Measurements from ENCODE around the gene SLC23A3. TPM values are rescaled to one million over a fixed set of nuclear protein-coding genes. Genes with fewer than 3 reads are reported as not detected.
A peak's percentile ranks its signal among the peaks of the same experiment; 100 is the strongest.

SLC23A3 gene
- total and polyA plus RNA-seq, 9 of the 15 experiments (the other 6 are each of a cell fraction or from before 2014, with no cell fraction given) = 0.06 to 0.64 (median 0.16) TPM

- TF ChIP-seq ZNF197 (CRISPR knock-in tag; IDR thresholded peaks at IDR 0.05; ENCODE audit: low read depth) (no peak), FOXA1 (IDR thresholded peaks at IDR 0.05; ENCODE audit: borderline replicate concordance) (no peak), VEZF1 (CRISPR knock-in tag; IDR thresholded peaks at IDR 0.05) (peak; percentile 98), ZHX1 (conservative IDR thresholded peaks at IDR 0.05; ENCODE audit: low read length) (no peak), NUFIP1 (IDR thresholded peaks at IDR 0.05; ENCODE audit: partially characterized antibody) (no peak), GATAD2B (IDR thresholded peaks at IDR 0.05; ENCODE audit: borderline replicate concordance) (peak; percentile 68; the same call in 1 of the 2 replicates), MAZ (CRISPR knock-in tag; conservative IDR thresholded peaks at IDR 0.05 in 1 of 2, IDR thresholded peaks at IDR 0.05 in 1 of 2) (peak; percentile 61 to 81; a peak in 3 of 4 replicates), ZBTB7A (IDR thresholded peaks at IDR 0.05; ENCODE audit: borderline replicate concordance, control insufficient read depth, low read depth, low read length) (peak; percentile 70; the same call in 1 of the 2 replicates), PKNOX1 (IDR thresholded peaks at IDR 0.05) (0 out of 2 replicates have a peak, but pooled peaks have one; percentile 1), NCOA2 (IDR thresholded peaks at IDR 0.05; ENCODE audit: partially characterized antibody in 2 of 2) (no peak), TAF1 (IDR thresholded peaks at IDR 0.05; ENCODE audit: control insufficient read depth, extremely low read depth, insufficient read depth, low read length, severe bottlenecking) (peak; percentile 72), SAFB (IDR thresholded peaks at IDR 0.05; ENCODE audit: borderline replicate concordance, low read depth, low read length) (peak; percentile 86), LEF1 (IDR thresholded peaks at IDR 0.05) (no peak), FOS (IDR thresholded peaks at IDR 0.05; ENCODE audit: extremely low read depth, insufficient read length) (no peak), TAF9B (IDR thresholded peaks at IDR 0.05; ENCODE audit: partially characterized antibody) (peak; percentile 33), FUS (optimal IDR thresholded peaks at IDR 0.05; ENCODE audit: low read depth, low read length) (peak; percentile 27), POLR2AphosphoS5 (IDR thresholded peaks at IDR 0.05; ENCODE audit: control insufficient read depth, insufficient read depth, low read depth, low read length) (peak; percentile 73; the same call in 1 of the 2 replicates), ETS1 (conservative IDR thresholded peaks at IDR 0.05; ENCODE audit: control insufficient read depth, low read depth, low read length) (0 out of 2 replicates have a peak, but pooled peaks have one; percentile 17), HLTF (IDR thresholded peaks at IDR 0.05) (no peak)
Observed at GRCh38 chr2:219218732-219219701, 49.2 kb upstream of the SLC23A3 start, which contains the start of gene ABCB6 (continued).
